GM18951 (cell line): ENCODE data around the gene SPRED2.

Experiments
- POLR2A ChIP-seq: IDR thresholded peaks from 4 replicates; pipeline ENCODE4 v1.6.1; 2011; ENCODE audit warnings: mild to moderate bottlenecking; ENCODE audit not compliant: insufficient read length, insufficient read depth; ENCODE audit errors: extremely low read depth
- in situ Hi-C: fragments of 300-500 bp; cut with MboI; formaldehyde crosslinking; loops from one replicate; pipeline ENCODE4 v1.12.0; 2022; ENCODE audit warnings: low sequenced_read_pairs, mixed read lengths, inconsistent platforms; ENCODE audit not compliant: unreplicated experiment

The SPRED2 gene

DNA sequence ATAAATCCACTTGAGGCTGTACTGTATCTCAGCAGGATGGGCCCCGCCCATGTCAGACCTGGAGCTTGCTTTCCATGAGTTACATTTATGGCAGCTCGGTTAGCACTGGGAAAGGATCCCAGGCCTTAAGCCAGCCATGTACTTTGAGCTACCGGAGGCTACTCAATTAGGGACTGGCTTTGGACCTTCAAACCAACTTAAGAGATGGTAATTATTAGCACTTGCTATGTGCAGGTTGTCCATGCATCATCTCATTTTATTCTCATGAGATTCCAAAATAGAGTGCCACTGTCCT lies 140.3 kb downstream of the SPRED2 start:
- in situ Hi-C loops = no loop called here
- no peak for TF ChIP-seq POLR2A

DNA sequence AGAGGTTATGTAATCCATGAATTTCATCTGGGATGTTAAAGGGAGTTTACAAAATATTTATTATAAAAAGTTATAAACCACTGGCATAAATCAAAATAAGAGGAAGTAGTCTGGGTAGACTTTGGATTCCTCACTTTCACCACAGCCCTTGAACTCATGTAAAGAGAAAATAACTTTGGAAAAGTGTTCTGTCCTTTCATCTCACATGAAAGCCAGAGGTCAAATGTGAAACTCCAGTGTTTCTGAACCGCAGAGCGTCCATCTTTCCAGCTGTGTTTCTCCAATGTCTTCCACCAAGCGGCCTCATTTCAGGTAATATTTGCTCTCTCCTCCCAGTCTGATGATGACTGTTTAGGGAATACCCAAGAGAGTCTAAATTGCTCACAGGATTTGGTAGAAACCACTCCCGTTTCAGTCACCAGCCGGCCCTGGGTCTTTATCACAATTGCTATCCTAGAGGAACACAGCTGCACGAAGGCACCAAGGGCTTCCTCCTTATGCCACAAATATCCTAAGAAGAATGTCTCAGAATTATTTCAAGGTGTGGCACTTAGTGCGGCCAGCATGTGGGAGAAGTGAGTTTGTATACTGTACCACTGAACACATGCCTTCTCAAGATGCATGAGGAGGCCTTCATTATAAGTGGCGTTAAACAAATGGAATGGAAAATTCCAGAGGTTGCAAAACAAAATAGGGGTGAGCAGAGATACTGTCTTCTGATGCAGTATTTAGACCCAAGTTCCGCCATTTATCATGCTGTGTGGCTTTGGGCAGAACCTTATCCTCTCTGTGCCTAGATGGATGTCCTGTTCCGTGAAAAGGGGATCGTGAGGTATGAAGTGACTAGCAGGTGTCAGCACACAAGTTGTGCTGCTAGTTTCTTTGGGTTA lies 140.9 kb downstream of the SPRED2 start:
- TF ChIP-seq POLR2A = no peak
- in situ Hi-C loops = no loop called here

DNA sequence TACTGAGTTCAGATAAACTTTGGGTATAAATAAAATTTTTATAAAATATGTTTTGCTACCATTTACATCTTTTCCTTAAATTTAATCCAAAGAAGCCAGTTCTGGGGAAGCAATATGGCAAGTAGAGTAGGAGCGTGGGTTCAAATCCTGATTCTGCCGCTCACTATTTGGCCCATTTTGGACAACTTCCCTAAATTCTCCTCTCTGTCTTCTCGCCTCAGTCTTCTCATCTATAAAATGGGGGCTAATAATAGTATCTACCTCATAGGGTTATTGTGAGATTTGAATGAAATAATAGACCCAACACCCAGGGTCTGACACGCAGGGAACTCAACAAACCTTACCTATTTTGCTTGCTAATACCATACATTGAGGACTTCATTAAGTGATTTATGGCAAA lies 145.0 kb downstream of the SPRED2 start:
- in situ Hi-C loops = no loop called here
- TF ChIP-seq POLR2A = no peak

DNA sequence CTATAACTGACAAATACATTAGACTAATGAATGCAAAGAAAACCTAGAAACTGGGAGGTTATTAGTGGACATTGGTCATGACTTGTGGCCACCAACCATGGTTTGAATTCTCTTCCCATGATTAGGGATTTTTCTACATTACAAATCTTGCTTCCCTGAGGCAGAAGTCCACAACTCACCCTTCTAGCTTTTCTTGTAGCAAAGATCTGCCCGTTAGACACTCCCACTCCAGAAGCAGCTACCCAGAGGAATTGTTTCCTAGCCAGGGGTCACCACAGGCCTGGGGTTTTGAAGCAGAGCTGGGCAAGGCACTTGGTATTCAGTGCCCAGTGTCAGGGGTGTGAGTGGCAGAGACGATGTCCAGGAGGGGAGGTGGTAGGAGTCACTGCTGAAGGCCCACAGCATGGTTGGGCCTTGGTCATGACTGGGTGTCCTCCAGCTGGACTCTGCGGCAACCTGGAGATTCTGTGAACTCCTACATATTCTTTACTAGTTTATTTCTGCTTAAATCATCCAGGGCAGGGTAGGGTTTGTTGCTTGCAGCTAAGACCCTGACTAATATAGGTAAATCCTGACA lies 149.8 kb downstream of the SPRED2 start:
- in situ Hi-C loops = no loop called here

DNA sequence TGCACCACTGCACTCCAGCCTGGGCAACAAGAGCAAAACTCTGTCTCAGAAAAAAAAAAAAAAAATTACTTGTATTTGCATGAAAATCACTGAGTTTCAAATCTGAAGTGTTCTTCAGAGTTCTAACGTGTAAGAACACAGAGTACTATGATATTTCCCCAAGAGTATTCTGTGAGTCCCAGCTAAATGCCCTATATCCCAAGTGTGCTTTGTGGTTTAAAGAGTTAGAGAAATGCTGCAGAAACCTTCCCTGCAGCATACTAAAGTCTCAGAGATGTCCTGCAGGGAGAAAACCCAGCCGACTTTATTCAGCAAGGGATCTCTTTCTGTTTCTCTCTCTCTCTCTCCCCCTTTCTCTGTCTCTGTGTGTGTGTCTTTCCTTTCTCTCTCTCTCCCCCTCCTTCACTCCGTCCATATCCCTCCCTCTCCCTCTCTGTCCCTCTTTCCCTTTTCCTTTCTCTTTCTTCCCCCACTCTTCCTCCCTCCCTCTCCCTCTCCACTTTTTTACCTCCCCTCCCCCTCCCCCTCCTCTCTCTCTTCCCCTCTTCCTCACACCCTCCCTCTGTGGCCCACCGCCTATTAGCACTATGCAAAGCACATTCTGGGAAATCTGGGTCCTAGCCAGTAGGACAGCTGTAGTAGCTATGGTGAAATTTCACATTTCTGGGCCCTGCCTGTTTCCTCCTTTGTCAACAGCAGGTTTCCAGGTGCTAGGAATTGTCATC lies 150.6 kb downstream of the SPRED2 start:
- in situ Hi-C loops = no loop called here
- TF ChIP-seq POLR2A = no peak

More for the DNA sequence above, 149.8 kb downstream of the SPRED2 start:
- TF ChIP-seq POLR2A = no peak

DNA sequence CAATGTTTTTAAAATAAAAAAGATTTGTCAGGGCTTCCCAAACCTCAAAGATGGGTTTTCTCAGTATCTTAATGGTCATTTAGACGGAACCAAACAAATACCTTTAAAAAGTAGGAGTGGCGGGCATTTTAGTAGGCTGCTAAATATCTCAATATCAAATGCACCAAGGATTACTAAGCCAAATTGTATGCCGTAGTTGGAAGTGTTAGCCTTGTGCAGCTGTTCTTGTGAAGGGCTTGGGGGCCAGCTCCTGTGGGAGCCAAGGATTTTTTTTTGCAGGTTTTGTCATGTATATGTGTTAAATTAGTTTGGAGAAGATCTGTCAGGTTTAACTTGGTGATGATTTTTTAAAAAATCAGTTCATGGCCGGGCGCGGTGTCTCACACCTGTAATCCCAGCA lies 152.6 kb downstream of the SPRED2 start:
- in situ Hi-C loops = no loop called here
- TF ChIP-seq POLR2A = no peak

DNA sequence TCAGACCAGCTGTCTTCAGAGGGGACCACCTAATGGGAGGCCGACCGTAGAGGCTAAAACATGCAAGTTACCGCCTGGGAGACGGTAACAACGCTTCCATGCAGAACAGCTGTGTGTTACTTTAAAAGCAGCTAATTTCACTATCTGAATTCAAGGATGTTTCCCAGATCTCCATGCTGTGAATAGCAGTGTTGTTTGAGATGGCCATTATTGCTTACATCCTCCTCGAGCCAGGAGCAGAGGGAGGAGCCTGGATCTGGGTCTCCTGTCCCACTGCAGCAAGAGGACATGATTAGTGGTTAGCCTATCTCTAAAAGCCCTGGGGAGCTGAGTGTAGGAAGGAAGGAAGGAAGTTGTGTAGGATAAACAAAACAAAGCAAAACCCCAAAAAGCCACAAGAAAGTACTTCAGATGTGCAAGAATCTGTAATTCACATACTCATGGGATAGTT lies 153.8 kb downstream of the SPRED2 start:
- no peak for TF ChIP-seq POLR2A
- in situ Hi-C loops = no loop called here

DNA sequence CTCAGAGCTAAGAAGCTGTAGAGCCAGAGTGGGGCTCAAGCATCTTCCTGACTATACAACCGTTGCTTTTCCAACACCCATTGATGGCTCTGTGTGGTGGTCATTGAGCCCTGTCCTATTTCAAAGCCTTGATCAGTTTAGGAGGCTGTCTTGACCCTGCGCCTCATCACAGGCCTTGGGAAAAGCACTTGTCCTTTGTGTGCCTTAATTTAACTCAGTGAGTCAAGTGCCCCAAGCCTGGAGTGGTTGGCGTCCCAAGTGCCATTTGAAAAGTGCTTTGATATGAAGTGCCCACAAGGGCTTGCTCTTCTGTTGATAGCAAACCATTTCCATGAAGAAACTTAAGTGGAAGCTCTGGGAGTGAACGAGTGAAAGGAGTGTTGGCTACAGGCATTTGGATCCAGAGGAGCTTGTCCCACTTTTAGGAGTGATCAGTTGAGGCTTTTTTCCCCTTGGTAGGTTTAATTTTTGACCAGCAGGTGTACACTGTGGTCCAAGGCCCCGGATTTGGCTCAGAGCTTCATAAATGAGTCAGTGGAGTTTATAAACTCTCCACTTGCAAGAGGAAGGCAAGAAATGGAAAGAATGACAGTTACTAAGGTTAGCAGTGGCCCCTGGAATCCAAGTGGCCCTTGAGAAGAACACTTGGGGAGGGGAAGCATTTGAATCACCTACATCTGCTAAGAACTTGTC lies 154.5 kb downstream of the SPRED2 start:
- in situ Hi-C loops = no loop called here
- TF ChIP-seq POLR2A = no peak

DNA sequence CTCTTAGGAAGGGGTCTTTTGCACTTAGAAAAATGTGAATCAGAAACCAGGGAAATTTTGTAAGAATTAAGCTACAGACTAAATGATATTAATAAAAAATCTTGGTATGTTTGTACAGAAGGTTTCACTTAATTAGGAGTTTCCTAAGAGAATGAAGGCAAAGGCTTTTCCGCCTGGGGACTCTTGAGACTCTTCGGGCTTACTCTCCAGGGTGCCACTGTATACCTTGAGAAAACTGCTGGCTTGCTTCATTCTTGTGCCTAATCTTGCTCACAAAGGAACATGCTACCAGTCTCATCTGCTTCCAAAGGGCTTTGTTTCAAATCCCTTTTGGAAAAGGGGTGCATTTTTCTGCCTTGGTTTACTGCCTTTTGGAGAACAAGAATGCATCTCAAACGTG lies 155.3 kb downstream of the SPRED2 start:
- in situ Hi-C loops = no loop called here
- TF ChIP-seq POLR2A = no peak

DNA sequence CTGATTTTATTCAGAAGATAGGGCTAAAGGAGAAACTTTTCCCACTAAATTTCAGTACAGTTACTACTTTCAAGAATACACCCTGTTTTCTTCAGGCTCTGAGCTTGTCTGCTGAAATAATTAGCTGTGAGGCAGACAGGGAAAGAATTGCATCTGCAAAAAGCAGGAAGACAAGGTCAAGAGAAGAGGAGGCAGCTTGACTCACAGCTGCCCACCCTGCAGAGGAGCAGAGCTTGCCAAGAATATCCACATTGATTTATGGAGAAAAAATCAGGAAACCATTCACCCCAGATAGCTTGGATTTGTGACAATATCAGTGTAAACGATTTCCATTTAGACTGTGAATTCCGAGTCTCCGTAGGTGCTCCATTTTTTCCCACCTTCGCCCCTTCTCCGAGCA lies 155.8 kb downstream of the SPRED2 start:
- in situ Hi-C loops = no loop called here

DNA sequence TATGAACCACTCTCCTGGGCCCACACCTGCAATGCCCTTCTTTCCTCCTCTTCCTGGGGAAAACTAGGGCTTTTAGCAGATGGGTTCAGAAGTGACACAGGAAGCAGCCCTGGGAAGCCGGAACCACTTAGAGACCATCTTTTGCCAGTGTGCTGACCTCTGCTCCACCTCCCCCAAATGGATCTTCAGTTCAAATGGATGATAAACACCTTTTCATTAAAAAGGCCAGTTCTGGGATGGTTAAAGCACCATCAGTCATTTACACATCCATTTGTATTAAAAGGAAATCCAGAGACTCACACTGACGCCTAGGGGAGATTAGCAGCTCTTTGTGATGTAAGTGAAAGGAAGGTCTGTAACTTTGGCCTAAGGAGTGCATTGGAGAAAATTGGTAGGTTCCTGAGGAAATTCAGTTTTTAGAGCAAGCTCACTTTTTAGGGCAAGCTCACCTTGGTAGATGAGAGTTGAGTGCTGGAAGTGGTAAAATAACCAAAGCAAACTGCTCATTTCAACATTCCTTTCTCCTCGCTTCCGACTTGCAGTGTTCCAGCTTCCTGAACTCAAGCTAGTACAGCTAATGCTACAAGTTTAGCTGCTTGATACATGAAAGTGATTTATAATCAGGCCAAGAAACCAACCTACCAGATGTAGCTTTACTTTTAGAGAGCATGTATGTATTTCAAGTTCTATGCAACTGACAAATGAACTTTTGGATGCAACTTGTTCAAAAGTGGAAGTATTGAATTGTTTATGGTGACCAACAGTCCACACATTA lies 157.1 kb downstream of the SPRED2 start:
- no peak for TF ChIP-seq POLR2A
- in situ Hi-C loops = no loop called here

More for the DNA sequence above, 155.8 kb downstream of the SPRED2 start:
- TF ChIP-seq POLR2A = no peak

DNA sequence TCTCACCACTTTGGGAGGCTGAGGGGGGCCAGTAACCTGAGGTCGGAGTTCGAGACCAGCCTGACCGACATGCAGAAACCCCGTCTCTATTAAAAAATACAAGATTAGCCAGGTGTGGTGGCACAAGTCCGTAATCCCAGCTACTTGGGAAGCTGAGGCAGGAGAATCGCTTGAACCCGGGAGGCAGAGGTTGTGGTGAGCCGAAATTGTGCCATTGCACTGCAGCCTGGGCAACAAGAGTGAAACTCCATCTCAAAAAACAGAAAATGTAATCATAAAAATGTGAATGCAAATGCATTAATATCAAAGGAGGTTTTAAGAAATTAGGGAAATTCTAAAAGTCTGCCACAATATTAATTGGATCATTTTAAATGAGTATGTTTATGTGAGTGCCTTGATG lies 159.1 kb downstream of the SPRED2 start:
- in situ Hi-C loops = no loop called here
- no peak for TF ChIP-seq POLR2A
